ENCODE results near the gene SUPT16H. TPM values are rescaled to one million over a fixed set of nuclear protein-coding genes. Genes with fewer than 3 reads are reported as not detected.

Gene SUPT16H
- total RNA-seq (ENCODE audit: low replicate concordance), result 195 and 198 TPM in 2 replicates

DNA sequence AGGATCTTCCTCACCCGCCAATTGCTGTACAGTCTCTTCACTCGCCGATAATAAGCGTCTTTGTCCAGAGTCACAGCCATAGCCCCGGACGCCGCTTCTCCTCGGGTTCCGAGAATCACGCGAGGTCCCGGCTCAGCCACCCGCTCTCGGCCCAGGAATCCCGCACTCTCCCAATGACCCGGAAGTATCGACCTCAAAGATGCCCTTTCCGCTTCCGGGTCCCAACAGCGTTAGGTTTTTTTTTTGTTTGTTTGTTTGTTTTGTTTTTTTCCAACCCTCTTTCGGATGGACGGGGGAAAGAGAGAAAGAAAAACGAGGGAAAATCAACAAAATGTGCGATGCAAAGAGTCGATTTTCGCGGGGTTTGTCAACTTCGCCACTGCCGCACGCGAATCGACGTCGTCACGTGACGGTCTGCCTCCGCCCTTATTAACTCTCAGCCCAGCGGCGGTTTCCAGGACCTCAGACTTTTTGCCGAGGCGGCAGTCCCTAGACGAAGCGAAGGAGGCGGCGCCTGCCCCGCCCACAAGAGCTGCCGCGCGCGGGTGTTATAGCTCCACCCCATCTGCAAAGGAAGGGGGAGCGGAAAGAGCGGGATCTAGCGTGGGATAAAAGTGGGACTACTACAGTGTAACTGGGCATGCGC lies at the start of gene SUPT16H:
SUPT16H (minus strand) TSS at position 172 of the 646 bp plus-strand sequence; CDS start at position 80, 92 bp downstream.
- no peaks in the 10 kb centered on the region for H3K27me3 ChIP-seq
- H4K20me1 ChIP-seq (ENCODE audit: low read depth), result peaks cover 39% of the 10 kb centered on the region
- H2AFZ ChIP-seq (replicated peaks), result peak within 1 kb of the TSS; percentile 89
- DNase-seq (ENCODE audit: low spot score), result peak; percentile 98
- peak within 1 kb of the TSS; percentile 86 for H3K4me2 ChIP-seq
- peak within 1 kb of the TSS; percentile 100 for H3K4me3 Mint-ChIP-seq
- no peaks in the 10 kb centered on the region for H3K9me3 Mint-ChIP-seq
- H3K9me3 ChIP-seq (ENCODE audit: low read depth), result no peaks in the 10 kb centered on the region
- H3K36me3 Mint-ChIP-seq, result peaks cover 11% of the 10 kb centered on the region
- no peaks in the 10 kb centered on the region for H3K36me3 ChIP-seq
- peaks cover 42% of the 10 kb centered on the region for H3F3A ChIP-seq (ENCODE audit: low read depth)
- peaks cover 14% of the 10 kb centered on the region for H3K27me3 Mint-ChIP-seq (ENCODE audit: insufficient read depth, low read depth)
- peak within 1 kb of the TSS; percentile 100 for H3K27ac Mint-ChIP-seq
- peaks cover 20% of the 10 kb centered on the region for H3K4me1 ChIP-seq
- TF ChIP-seq, protein P1, sequence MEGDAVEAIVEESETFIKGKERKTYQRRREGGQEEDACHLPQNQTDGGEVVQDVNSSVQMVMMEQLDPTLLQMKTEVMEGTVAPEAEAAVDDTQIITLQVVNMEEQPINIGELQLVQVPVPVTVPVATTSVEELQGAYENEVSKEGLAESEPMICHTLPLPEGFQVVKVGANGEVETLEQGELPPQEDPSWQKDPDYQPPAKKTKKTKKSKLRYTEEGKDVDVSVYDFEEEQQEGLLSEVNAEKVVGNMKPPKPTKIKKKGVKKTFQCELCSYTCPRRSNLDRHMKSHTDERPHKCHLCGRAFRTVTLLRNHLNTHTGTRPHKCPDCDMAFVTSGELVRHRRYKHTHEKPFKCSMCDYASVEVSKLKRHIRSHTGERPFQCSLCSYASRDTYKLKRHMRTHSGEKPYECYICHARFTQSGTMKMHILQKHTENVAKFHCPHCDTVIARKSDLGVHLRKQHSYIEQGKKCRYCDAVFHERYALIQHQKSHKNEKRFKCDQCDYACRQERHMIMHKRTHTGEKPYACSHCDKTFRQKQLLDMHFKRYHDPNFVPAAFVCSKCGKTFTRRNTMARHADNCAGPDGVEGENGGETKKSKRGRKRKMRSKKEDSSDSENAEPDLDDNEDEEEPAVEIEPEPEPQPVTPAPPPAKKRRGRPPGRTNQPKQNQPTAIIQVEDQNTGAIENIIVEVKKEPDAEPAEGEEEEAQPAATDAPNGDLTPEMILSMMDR (IDR thresholded peaks at IDR 0.05), result no peak
- TF ChIP-seq EZH2phosphoT487 (IDR thresholded peaks at IDR 0.05), result no peak
- TF ChIP-seq EZH2 (IDR thresholded peaks at IDR 0.05), result no peak
- H3K79me2 ChIP-seq (ENCODE audit: low read depth), result peaks cover 49% of the 10 kb centered on the region
- peak within 1 kb of the TSS; percentile 89 for H3K9ac ChIP-seq
- H3K27ac ChIP-seq, result peak within 1 kb of the TSS; percentile 93
- peak within 1 kb of the TSS; percentile 79 for H3K4me3 ChIP-seq
- peaks cover 24% of the 10 kb centered on the region for H3K4me1 Mint-ChIP-seq

DNA sequence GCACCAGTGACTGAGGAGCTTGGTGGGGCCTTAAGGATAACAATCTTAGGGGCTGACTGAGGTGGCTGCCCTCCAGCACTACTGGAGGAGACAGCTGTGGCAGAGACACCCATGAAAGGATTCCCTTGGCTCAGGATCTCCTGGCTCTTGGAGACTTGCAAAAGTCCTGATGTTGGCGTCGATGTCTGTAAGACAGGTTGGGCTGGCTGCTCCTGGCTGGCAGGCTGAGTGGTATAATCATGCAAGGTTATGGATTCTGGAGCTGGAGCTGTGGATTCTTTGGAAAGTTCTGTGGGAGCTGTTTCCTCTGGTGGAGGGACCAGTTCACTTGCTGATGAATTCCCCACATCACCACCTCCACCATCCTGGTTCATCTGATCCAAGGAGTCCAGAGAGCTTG lies 47.3 kb upstream of the SUPT16H start:
- H3K27ac Mint-ChIP-seq, result no peak overlapping the region
- Histone ChIP-seq H3K4me2 (no peak overlapping the region), H3K27me3 (no peaks in the 10 kb centered on the region), H3F3A (ENCODE audit: low read depth) (no peaks in the 10 kb centered on the region), H3K27ac (no peak overlapping the region), H3K79me2 (ENCODE audit: low read depth) (peaks cover 86% of the 10 kb centered on the region), H2AFZ (replicated peaks) (no peak overlapping the region), H3K36me3 (peaks cover 12% of the 10 kb centered on the region), H4K20me1 (ENCODE audit: low read depth) (peaks cover 40% of the 10 kb centered on the region), H3K9ac (no peak overlapping the region), H3K9me3 (ENCODE audit: low read depth) (no peaks in the 10 kb centered on the region), H3K4me1 (peaks cover 9% of the 10 kb centered on the region), H3K4me3 (no peak overlapping the region)
- H3K27me3 Mint-ChIP-seq (ENCODE audit: insufficient read depth, low read depth), result no peaks in the 10 kb centered on the region
- no peak for DNase-seq (ENCODE audit: low spot score)
- TF ChIP-seq EZH2phosphoT487 (IDR thresholded peaks at IDR 0.05) (no peak), EZH2 (IDR thresholded peaks at IDR 0.05) (no peak)
- TF ChIP-seq, protein P1 (IDR thresholded peaks at IDR 0.05), result no peak
- peaks cover 43% of the 10 kb centered on the region for H3K36me3 Mint-ChIP-seq
- no peak overlapping the region for H3K4me3 Mint-ChIP-seq
- H3K9me3 Mint-ChIP-seq, result no peaks in the 10 kb centered on the region
- H3K4me1 Mint-ChIP-seq, result peaks cover 8% of the 10 kb centered on the region

DNA sequence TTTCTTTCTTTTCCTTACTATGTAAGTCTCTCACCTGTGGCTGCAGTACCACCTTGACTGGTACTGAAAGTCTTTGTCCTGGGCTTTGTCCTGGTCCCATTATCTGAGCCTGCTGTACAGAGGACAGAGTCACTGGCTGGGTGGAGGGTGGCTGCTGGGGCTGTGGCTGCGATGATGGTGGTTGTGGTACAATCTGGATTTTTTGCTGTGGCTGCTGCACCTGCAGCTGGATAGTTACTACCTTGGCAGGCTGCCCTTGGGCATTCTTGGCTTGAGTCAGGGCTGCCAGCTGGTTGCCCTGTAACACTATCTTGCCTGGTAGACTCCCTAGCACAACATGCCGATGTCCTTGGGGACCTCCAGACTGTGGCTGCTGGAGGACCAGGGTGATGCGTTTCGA lies 45.1 kb upstream of the SUPT16H start:
- H3K27me3 Mint-ChIP-seq (ENCODE audit: insufficient read depth, low read depth), result no peaks in the 10 kb centered on the region
- Histone ChIP-seq H3K79me2 (ENCODE audit: low read depth) (peaks cover 74% of the 10 kb centered on the region), H3F3A (ENCODE audit: low read depth) (no peaks in the 10 kb centered on the region), H3K36me3 (peaks cover 32% of the 10 kb centered on the region), H3K4me3 (no peak overlapping the region), H3K9ac (no peak overlapping the region), H3K27me3 (no peaks in the 10 kb centered on the region), H4K20me1 (ENCODE audit: low read depth) (peaks cover 29% of the 10 kb centered on the region), H2AFZ (replicated peaks) (no peak overlapping the region), H3K27ac (no peak overlapping the region), H3K9me3 (ENCODE audit: low read depth) (no peaks in the 10 kb centered on the region), H3K4me1 (no peaks in the 10 kb centered on the region), H3K4me2 (no peak overlapping the region)
- peaks cover 51% of the 10 kb centered on the region for H3K36me3 Mint-ChIP-seq
- H3K27ac Mint-ChIP-seq, result no peak overlapping the region
- H3K4me3 Mint-ChIP-seq, result no peak overlapping the region
- TF ChIP-seq EZH2 (IDR thresholded peaks at IDR 0.05), result no peak
- TF ChIP-seq, protein P1 (IDR thresholded peaks at IDR 0.05), result no peak
- TF ChIP-seq EZH2phosphoT487 (IDR thresholded peaks at IDR 0.05), result no peak
- DNase-seq (ENCODE audit: low spot score), result no peak
- no peaks in the 10 kb centered on the region for H3K4me1 Mint-ChIP-seq
- H3K9me3 Mint-ChIP-seq, result no peaks in the 10 kb centered on the region

All from neural progenitor cell (in vitro differentiated cells).